HG03439 (cell line): ENCODE measurements around the gene CAPN15.

Source experiments
- ATAC-seq: cut with Tn5 transposase; IDR thresholded peaks from one replicate; pipeline ENCODE4 v1.9.1; 2021; ENCODE audit warnings: mild to moderate bottlenecking, moderate library complexity; ENCODE audit not compliant: unreplicated experiment

The CAPN15 gene

DNA sequence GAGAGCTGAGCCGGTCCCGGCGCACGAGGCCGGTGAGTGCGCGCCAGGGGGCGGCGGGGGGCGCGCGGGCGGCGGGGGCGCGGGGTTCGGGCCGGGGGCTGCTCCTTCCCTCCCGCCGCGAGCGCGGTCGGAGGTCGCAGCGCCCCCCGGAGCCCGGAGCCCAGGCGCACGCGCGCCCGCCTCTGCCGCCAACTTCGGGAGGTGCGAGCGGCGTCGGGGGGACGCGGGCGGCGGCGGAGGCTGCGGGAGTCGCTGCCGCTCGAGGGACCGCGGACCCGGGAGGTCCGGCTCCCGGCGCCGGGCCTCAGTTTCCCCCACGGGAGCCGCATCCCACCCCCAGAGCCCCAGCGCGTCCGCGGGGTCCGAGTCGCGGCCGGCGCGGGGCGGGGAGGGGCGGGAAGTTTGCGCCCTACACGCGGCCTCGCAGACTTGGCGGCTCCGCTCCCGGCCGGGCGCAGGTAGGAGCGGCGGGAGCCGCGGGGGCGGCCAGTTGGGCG is 32.7 kb downstream of the CAPN15 start, which contains the start of gene PRR35:
Gene PRR35 (plus strand): TSS at position 191 of the 497 bp plus-strand sequence. CDS start 2,901 bp downstream, outside the sequence.
- no peak for ATAC-seq

DNA sequence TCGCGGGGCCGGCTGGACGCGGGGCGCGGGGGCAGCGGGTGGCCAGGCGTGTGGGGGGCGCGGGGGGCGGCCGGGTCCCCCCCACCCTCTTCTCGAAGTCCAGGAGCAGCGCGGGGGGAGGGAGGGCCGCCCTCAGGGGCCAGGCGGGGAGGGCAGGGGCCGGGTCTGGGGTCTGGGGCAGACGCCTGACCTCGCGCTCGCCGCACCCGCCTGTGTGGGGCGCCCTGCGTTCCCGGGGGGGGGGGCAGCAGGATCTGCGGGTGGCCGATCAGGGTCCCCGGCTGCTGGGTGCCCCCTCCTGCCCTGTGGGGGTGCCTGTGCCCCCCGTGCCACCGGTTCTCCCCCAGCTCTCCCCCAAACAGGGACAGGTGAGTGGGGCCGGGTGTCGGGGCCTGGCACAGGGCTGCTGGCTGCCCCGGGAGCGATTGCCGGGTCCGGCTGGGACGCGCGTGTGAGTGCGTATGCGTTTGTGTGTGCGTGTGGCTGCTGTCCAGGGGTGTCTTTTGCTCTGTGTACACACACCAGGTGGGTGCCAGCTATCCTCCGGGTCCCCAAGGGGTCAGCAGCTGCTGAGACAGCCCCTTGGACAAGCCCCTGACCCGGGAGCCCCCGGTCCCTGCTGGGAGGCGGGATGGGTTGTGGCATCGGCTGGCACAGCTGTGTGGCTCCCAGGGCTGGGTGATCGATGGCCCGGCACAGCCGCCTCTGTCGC is 33.3 kb downstream of the CAPN15 start:
- ATAC-seq, result no peak

- no peak for ATAC-seq
Observed at GRCh38 chr16:561413-561794, 33.9 kb downstream of the CAPN15 start.

DNA sequence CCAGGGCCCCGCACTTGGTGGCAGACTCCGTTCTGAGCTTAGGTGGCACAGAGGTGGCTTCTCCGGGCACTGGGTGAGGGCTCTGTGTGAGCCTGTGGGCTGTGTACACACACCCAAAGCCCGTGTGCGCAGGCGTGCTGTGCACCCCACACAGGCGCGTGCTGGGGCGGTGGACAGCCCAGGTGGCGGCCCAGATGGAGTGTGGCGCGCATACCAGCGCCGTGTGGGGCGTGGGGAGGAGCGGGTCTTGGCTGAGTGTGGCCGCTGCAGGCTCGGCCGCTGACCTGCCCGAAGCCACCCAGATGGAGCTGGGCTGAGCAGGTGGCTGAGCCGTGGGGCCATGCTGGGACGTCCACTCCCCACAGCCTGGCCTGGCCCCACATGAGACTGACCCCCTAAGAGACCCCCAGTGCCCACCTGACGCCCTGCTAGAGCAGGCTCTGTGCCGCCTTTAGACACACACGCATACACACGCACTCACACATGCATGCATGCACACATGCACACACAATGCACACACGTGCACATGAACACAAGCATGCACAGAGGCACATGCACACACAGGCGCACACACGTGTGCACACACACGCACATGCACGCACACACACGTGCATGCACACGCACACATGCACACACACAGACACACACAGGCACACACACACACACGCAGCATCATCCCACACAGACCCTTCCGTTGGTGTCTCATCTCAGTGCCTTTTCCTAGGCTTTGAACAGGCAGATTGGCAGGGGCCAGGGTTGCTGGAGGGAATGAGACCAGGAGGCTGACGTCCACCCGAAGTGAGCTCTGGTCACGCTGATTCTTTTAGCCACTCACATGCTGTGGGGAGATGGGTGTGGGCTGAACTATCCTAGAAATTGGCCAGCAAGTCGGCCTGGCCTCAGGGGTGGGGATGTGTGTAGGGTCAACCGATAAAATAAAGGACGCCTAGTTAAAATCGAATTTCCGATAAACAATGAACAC is 34.7 kb downstream of the CAPN15 start:
- no peak for ATAC-seq

- ATAC-seq, result no peak
Observed at GRCh38 chr16:563072-563644, 35.6 kb downstream of the CAPN15 start.

GRCh38 chr16:564690-565418 is 37.3 kb downstream of the CAPN15 start:
- no peak for ATAC-seq

DNA sequence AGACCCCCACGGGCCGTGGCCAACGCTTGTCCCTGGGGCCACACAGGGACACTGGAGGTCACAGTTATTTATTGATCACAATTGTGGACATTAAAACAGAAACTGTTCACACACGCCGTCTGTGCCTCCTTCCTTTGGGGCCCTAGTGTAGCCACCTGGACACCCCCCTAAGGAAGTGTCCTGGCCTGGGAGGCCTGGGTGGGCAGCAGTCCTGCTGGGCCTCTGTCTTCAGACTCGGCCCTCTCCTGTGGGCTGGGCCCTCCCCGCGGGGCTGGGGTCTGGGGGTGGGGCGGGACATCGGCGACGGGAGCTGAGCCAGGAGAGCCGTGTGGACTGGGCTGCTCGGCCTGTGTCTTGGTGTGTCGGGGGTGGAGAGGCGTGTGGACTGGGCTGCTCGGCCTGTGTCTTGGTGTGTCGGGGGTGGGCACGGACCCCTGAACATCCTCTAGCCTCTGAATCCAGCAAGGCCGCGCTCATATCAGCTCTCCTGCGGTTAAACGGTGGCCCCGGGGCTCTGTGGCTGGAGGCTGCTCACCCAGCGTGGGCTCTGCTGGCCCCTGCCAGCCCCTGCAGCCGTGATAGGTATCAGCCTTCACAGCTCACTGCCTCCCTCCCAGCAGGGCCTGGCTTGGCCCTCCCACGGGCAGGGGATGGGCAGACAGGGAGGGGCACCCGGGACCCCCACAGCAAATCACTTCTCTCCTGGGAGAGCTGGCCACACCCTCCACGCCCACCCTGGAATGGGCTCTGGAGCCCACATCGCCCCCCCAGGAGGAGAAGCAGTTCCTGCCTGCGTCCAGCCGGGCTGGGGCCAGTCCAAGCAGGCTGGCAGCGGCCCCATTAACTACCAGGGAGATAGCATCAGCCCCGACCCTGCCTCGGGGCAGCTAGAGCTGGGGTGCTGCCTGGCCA is 38.2 kb downstream of the CAPN15 start:
- no peak for ATAC-seq

DNA sequence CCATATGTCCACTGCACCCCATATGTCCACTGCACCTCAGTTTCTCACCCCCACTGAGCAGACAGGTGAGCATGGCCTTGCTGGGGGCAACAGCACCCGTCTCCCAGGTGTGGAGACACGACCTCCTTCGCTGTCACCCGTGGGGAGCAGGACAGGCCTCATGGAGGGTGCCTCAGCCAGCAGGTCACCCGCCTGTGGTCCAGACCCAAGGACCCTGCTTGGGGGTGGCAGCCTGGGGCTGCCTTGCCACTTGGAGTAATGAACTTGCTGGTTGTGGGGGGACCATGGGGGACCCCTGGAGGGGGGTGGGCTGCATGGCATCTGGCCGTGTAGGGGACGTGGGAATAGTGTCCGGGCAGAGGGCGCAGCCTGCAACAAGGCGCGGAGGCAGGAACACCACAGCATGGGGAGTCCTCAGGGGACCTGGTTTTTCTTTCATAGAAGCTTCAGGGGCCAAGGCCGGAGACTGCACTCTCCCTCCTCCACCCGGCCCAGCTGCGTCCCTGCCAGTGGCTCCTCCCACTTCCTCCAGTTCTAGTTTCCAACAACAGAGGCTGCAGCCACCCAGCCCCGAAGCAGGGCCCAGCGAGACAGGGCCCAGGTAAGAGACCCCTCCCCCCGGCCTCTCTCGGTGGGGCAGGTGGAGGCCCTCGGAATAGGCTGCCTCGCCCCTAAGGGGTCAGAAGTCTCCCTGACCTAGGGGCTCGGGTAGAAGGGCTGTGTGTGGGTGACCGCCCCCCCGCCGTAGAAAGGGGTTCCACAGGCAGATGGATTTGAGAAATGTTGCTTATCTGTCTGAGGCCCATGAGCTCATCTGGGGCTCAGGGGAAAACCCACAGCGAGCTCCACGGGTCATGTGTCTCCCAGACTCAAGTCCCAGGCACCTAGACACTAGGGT is 39.2 kb downstream of the CAPN15 start, which contains the start of gene NHLRC4:
Gene NHLRC4 (plus strand): TSS at position 531 of the 898 bp plus-strand sequence. CDS start 1,043 bp downstream, outside the sequence.
- no peak for ATAC-seq

- ATAC-seq, result no peak
Observed at GRCh38 chr16:567373-568256, 40.1 kb downstream of the CAPN15 start.

DNA sequence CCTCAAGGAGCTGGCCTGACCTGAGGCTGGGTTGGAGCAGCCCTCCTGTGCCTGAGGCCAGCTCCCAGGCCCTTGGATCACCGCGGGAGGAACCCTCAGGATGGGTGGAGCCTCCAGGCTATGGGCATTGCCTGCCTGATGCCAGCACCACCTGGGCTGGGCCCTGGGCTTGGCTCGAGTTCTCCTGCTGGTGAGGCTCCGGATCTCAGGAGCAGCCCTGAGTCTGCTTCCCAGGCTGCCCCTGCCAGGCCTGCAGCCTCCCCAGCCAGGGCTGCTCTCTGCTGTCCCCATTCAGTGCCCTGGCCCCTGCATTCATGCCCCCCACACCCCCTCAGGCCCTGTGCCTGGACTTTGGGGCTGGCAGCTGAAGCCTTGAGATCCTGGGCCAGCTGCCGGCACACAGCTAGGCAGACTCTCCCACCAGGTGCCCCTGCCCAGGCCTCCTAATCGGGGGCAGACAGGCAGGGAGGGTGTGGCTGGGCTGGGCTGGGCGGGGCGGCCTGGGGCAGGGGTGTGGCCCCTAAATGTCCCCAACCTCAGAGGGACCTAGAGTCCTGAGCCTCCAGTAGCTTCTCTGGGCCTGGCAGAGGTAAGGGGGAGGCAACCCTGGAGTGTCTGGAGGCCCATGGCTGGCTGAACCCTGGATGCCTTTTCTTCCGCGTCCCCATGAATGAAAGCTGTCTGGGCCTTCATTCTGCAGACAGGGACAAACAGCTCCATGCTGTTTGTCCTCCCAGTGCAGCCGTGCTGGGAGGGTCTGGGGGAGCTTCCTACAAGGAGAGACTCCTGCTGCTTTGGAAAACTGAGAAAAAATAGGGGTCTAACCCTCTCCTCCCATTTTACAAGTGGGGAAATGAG is 41.1 kb downstream of the CAPN15 start:
- no peak for ATAC-seq

DNA sequence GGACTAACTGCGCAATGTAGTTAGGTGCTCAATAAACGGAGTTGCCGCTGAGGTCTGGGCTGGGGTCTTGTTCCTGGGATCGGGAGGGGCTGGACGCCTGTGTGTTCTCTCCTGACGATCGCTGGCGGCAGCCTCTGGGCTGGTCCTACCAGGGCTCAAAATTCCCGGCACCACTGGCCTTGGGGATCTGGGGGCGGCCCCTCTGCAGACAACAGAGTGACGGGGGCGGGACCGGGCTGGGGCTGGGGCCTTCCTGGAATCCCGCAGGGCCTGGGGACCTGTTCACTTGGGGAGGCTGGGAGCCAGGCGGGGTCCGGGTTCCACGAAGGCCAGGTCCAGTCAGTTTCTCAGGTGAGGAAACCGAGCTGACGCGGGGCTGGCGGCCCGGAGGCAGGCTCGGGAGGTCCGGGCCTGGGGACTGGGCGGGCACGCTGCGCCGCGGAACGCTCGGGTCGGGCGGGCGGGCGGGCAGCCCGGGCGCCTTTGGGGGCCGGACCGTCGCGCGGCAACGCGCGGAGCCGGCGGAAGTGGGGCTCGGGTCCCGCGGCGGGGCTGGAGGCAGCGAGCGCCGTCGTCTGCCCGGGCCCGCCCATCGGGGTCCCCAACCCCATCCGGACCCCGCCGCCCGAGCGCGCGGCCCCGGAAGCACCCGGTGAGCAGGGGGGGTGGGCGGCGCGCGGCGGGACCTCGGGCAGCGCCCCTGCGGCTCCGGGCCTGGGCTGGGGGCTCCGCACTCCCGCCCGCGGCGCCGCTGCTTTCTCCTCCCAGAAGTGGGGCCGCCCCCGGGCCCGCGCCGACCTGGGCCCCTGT is 42.1 kb downstream of the CAPN15 start, which contains the start of gene PIGQ:
Gene PIGQ (plus strand): TSS at position 524 of the 810 bp plus-strand sequence. CDS start 4,107 bp downstream, outside the sequence.
- peak; percentile 42 for ATAC-seq

DNA sequence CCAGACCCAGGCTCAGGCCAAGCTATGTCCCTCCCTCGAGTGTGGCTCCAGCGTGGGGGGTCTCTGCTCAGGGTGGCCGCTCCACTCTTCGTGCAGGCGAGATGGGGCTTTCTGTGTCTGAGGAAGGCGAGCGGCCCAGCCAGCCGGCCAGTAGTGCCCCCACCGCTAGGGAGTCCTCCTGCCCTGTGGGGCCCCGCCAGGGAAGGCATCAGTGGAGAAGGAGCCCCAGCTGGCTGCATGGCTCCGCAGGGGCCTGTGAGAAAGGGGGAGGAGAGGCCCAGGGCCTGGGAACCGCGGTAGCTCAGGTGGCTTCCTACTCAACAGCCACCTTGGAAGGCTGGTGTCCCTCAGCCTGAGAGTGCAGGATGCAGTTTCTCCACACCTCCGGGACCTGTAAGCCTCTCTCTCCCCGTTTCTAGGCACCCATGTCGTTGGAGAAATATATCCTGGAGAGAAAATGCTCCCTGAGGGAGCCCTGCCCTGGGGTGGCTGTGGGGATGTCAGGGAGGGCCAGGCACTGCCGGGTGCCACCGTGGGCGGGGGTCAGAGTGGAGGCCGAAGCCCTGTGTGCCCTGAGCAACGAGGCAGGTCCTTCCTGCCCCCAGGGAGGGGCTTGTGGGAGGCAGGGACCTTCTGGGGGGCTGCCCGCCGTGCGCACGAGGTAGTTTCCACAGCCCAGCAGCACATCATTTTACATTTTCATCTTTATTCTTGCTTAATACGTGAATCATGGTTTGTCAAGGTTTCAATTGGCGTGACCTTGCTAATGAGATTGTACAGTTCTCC is 45.5 kb downstream of the CAPN15 start:
- ATAC-seq, result no peak

DNA sequence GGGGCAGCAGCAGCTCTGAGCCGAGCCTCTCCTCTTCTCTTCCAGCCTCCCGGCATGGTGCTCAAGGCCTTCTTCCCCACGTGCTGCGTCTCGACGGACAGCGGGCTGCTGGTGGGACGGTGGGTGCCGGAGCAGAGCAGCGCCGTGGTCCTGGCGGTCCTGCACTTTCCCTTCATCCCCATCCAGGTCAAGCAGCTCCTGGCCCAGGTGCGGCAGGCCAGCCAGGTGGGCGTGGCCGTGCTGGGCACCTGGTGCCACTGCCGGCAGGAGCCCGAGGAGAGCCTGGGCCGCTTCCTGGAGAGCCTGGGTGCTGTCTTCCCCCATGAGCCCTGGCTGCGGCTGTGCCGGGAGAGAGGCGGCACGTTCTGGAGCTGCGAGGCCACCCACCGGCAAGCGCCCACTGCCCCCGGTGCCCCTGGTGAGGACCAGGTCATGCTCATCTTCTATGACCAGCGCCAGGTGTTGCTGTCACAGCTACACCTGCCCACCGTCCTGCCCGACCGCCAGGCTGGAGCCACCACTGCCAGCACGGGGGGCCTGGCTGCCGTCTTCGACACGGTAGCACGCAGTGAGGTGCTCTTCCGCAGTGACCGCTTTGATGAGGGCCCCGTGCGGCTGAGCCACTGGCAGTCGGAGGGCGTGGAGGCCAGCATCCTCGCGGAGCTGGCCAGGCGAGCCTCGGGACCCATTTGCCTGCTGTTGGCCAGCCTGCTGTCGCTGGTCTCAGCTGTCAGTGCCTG is 46.7 kb downstream of the CAPN15 start:
- ATAC-seq, result no peak
